Measurements from ENCODE around the gene FGD5. TPM values are rescaled to one million over a fixed set of nuclear protein-coding genes. Genes with fewer than 3 reads are reported as not detected.

FGD5 gene
- total and polyA plus RNA-seq, 8 donors = 1.2 to 34.1 (median 9.0) TPM

- intact Hi-C loops (cut with DNase I; ENCODE audit: low total_unique reads) = no loop called here
Measured at GRCh38 chr3:14897266-14897665, 78.5 kb downstream of the FGD5 start.

DNA sequence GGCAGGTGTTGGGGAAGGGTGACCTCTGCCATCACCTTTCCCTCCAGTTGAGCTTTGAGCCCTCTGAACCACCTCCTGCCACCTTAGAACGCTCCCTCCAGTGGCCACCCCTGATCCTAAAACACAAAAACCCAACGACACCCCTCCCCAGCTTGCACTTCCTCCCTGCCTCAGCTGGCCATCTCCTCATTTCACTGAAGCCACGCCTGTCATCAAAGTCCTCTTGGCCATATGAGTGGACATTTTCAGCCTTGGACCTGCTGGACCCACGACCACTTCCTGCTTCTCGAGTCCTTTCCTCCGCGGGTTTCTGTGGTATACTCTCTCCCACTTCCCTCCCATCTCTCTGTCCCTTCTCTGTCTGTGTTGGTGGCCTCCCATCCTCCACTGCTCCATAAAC lies 80.2 kb downstream of the FGD5 start:
- TF ChIP-seq POLR2AphosphoS5 (IDR thresholded peaks at IDR 0.05) = no peak
- TF ChIP-seq EP300 (IDR thresholded peaks at IDR 0.05) = no peak
- no peak for TF ChIP-seq POLR2A (IDR thresholded peaks at IDR 0.05)
- TF ChIP-seq, protein P1, sequence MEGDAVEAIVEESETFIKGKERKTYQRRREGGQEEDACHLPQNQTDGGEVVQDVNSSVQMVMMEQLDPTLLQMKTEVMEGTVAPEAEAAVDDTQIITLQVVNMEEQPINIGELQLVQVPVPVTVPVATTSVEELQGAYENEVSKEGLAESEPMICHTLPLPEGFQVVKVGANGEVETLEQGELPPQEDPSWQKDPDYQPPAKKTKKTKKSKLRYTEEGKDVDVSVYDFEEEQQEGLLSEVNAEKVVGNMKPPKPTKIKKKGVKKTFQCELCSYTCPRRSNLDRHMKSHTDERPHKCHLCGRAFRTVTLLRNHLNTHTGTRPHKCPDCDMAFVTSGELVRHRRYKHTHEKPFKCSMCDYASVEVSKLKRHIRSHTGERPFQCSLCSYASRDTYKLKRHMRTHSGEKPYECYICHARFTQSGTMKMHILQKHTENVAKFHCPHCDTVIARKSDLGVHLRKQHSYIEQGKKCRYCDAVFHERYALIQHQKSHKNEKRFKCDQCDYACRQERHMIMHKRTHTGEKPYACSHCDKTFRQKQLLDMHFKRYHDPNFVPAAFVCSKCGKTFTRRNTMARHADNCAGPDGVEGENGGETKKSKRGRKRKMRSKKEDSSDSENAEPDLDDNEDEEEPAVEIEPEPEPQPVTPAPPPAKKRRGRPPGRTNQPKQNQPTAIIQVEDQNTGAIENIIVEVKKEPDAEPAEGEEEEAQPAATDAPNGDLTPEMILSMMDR (IDR thresholded peaks at IDR 0.05) = no peak
- H3K27me3 ChIP-seq = no peaks in the 10 kb centered on the region
- WGBS, 5 donors = 55 to 73% (median 63%) methylated on average over 7 of the region's 7 CpGs
- H3K27ac ChIP-seq = no peak overlapping the region
- intact Hi-C loops (cut with DNase I; ENCODE audit: low total_unique reads) = no loop called here
- peaks cover 0 to 28% (median 9%) of the 10 kb centered on the region in 4 donors for H3K36me3 ChIP-seq
- H3K4me1 ChIP-seq = peaks cover 0 to 25% (median 23%) of the 10 kb centered on the region in 4 donors
- no peaks in the 10 kb centered on the region for H3K9me3 ChIP-seq
- H3K4me3 ChIP-seq = no peak overlapping the region
- DNase-seq = no peak

More at GRCh38 chr3:14897266-14897665, 78.5 kb downstream of the FGD5 start:
- Histone ChIP-seq H3K27me3 (no peaks in the 10 kb centered on the region), H3K4me3 (no peak overlapping the region), H3K4me1 (peaks cover 0 to 18% (median 17%) of the 10 kb centered on the region in 4 donors), H3K9me3 (no peaks in the 10 kb centered on the region), H3K36me3 (peaks cover 0 to 28% (median 9%) of the 10 kb centered on the region in 4 donors), H3K27ac (no peak overlapping the region)
- DNase-seq = no peak
- TF ChIP-seq POLR2AphosphoS5 (IDR thresholded peaks at IDR 0.05) (no peak), EP300 (IDR thresholded peaks at IDR 0.05) (no peak), POLR2A (IDR thresholded peaks at IDR 0.05) (no peak)
- TF ChIP-seq, protein P1 (IDR thresholded peaks at IDR 0.05) = no peak
- 81 to 97% (median 88%) methylated on average over 3 to 4 of the region's 4 CpGs for WGBS, 5 donors

- no peak overlapping the region for H3K4me3 ChIP-seq
- H3K27me3 ChIP-seq = no peaks in the 10 kb centered on the region
- 29 to 70% (median 56%) methylated on average over 7 to 9 of the region's 9 CpGs for WGBS, 5 donors
- H3K36me3 ChIP-seq = peaks cover 0 to 28% (median 9%) of the 10 kb centered on the region in 4 donors
- H3K27ac ChIP-seq = no peak overlapping the region
- intact Hi-C loops (cut with DNase I; ENCODE audit: low total_unique reads) = no loop called here
- peak; percentile 66 to 73 for DNase-seq
- TF ChIP-seq POLR2AphosphoS5 (IDR thresholded peaks at IDR 0.05) (peak in 2 of 3 donors; percentile 15 to 21), POLR2A (IDR thresholded peaks at IDR 0.05) (no peak)
- H3K4me1 ChIP-seq = peaks cover 0 to 25% (median 23%) of the 10 kb centered on the region in 4 donors
- H3K9me3 ChIP-seq = peaks cover 0 to 4% (median 3%) of the 10 kb centered on the region in 4 donors
Measured at GRCh38 chr3:14899993-14900618, 81.3 kb downstream of the FGD5 start.

DNA sequence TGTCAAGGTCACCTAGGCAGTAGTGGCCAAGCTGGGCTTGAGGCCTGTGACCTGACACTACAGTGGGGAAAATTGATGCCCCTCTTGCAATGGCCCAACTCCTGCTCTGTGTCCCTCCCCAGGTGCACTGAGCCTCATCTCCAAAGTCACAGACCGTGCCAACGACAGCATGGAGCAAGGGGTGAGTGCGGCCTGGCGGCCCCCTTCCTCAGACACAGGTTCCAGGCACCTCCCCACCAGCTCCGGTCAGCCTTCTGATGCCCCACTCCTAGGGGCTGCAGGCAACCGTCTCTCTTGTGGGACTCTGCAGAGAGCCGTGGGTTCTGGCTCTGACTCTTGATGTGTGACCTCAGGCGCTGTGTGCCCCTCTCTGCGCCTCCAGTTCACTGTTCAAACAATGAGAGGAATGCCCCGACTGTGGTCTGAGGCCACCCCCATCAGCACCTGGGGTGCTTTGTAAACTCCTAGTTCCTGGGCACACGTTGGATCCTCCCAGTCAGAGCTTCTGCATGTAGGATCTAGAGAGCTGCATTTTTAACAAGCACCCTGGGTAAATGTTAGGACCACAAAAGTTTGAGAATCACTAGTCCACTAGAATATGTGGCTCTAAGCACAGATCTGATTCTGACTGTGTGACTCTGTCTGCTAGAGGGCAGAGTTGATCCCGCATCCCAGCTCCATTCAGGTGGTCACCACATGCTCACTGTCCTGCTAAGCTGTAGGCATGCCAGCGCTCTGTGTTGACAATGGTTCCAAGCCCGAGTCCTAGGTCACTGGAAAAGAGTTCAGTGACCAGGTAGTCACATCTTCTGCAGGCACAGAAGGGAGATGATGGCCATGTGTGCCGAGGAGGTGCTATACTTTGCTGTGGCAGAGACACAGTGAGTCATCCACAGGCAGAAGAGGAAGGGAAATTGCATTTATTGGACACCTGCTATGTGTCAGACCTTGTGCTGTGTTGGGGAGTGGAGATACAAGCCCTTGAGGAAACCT lies 82.4 kb downstream of the FGD5 start:
- H3K4me3 ChIP-seq = no peak overlapping the region
- intact Hi-C loops (cut with DNase I; ENCODE audit: low total_unique reads) = no loop called here
- no peak for DNase-seq
- H3K36me3 ChIP-seq = peaks cover 0 to 28% (median 9%) of the 10 kb centered on the region in 4 donors
- WGBS, 5 donors = 59 to 66% (median 62%) methylated on average over 12 to 15 of the region's 15 CpGs
- no peak overlapping the region for H3K27ac ChIP-seq
- H3K27me3 ChIP-seq = no peaks in the 10 kb centered on the region
- H3K4me1 ChIP-seq = peaks cover 0 to 27% (median 25%) of the 10 kb centered on the region in 4 donors
- no peak for TF ChIP-seq EP300 (IDR thresholded peaks at IDR 0.05)
- no peak for TF ChIP-seq POLR2A (IDR thresholded peaks at IDR 0.05)
- TF ChIP-seq POLR2AphosphoS5 (IDR thresholded peaks at IDR 0.05) = no peak
- TF ChIP-seq, protein P1 (IDR thresholded peaks at IDR 0.05) = no peak
- H3K9me3 ChIP-seq = peaks cover 0 to 7% (median 5%) of the 10 kb centered on the region in 4 donors

Data from stomach (tissue), 9 donors.